Measurements from ENCODE around the gene KCNH3.

The KCNH3 gene

GRCh38 chr12:49577589-49578315 is 38.9 kb downstream of the KCNH3 start:
- TF ChIP-seq, protein P1, sequence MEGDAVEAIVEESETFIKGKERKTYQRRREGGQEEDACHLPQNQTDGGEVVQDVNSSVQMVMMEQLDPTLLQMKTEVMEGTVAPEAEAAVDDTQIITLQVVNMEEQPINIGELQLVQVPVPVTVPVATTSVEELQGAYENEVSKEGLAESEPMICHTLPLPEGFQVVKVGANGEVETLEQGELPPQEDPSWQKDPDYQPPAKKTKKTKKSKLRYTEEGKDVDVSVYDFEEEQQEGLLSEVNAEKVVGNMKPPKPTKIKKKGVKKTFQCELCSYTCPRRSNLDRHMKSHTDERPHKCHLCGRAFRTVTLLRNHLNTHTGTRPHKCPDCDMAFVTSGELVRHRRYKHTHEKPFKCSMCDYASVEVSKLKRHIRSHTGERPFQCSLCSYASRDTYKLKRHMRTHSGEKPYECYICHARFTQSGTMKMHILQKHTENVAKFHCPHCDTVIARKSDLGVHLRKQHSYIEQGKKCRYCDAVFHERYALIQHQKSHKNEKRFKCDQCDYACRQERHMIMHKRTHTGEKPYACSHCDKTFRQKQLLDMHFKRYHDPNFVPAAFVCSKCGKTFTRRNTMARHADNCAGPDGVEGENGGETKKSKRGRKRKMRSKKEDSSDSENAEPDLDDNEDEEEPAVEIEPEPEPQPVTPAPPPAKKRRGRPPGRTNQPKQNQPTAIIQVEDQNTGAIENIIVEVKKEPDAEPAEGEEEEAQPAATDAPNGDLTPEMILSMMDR (IDR thresholded peaks at IDR 0.05; ENCODE audit: low read depth, low read length, missing control alignments), result no peak
- DNase-seq (ENCODE audit: low read depth), result no peak
- no peak overlapping the region for H3K4me3 ChIP-seq (ENCODE audit: low read depth, low read length)
- in situ Hi-C loops (cut with HindIII; ENCODE audit: low sequenced_read_pairs), result no loop called here

DNA sequence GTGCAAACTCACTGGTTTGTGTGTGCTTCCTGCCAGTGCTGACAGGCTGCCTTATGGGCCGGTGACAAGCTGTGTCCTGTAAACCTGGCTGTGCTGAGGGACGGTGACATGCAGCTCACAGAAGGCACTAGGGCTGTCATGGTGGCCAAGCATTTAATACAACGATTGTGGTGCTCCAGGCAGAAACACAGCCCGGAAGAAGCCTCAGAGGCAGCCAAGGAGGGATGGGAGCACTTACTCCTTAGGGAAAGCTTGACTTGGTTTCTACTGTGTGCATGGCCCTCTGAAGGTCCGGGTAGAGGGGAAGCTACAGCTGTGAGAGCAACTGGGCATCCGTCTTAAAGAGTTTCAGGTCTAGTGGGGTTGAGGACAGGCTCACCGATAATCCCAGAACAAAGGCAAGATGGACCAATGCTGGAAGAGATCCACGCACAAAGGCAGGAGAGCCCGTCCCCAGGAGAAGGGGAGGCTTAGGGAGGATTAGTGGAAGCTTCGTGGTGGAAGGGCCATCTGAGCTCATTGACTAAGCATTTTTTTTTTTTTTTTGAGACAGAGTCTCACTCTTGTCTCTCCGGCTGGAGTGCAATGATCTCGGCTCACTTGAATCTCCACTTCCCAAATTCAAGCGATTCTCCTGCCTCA is 39.8 kb downstream of the KCNH3 start:
- in situ Hi-C loops (cut with HindIII; ENCODE audit: low sequenced_read_pairs), result no loop called here
- no peak overlapping the region for H3K4me3 ChIP-seq (ENCODE audit: low read depth, low read length)
- TF ChIP-seq, protein P1 (IDR thresholded peaks at IDR 0.05; ENCODE audit: low read depth, low read length, missing control alignments), result no peak
- DNase-seq (ENCODE audit: low read depth), result no peak

- DNase-seq (ENCODE audit: low read depth), result peak; percentile 60
- H3K4me3 ChIP-seq (ENCODE audit: low read depth, low read length), result no peak overlapping the region
- in situ Hi-C loops (cut with HindIII; ENCODE audit: low sequenced_read_pairs), result no loop called here
- TF ChIP-seq, protein P1 (IDR thresholded peaks at IDR 0.05; ENCODE audit: low read depth, low read length, missing control alignments), result peak; percentile 94
Observed at GRCh38 chr12:49580572-49581535, 42.0 kb downstream of the KCNH3 start.

- H3K4me3 ChIP-seq (ENCODE audit: low read depth, low read length), result no peak overlapping the region
- DNase-seq (ENCODE audit: low read depth), result no peak
- in situ Hi-C loops (cut with HindIII; ENCODE audit: low sequenced_read_pairs), result no loop called here
- TF ChIP-seq, protein P1 (IDR thresholded peaks at IDR 0.05; ENCODE audit: low read depth, low read length, missing control alignments), result no peak
Observed at GRCh38 chr12:49582201-49582600, 43.4 kb downstream of the KCNH3 start.

- in situ Hi-C loops (cut with HindIII; ENCODE audit: low sequenced_read_pairs), result no loop called here
- TF ChIP-seq, protein P1 (IDR thresholded peaks at IDR 0.05; ENCODE audit: low read depth, low read length, missing control alignments), result no peak
- no peak for DNase-seq (ENCODE audit: low read depth)
- H3K4me3 ChIP-seq (ENCODE audit: low read depth, low read length), result no peak overlapping the region
Observed at GRCh38 chr12:49582850-49583249, 44.0 kb downstream of the KCNH3 start.

- H3K4me3 ChIP-seq (ENCODE audit: low read depth, low read length), result no peak overlapping the region
- in situ Hi-C loops (cut with HindIII; ENCODE audit: low sequenced_read_pairs), result no loop called here
- TF ChIP-seq, protein P1 (IDR thresholded peaks at IDR 0.05; ENCODE audit: low read depth, low read length, missing control alignments), result no peak
- no peak for DNase-seq (ENCODE audit: low read depth)
Observed at GRCh38 chr12:49583366-49584094, 44.7 kb downstream of the KCNH3 start.
